Measurements from ENCODE around the gene LHX3. TPM values are rescaled to one million over a fixed set of nuclear protein-coding genes. Genes with fewer than 3 reads are reported as not detected.
A peak's percentile ranks its signal among the peaks of the same experiment; 100 is the strongest.

Gene LHX3
- total RNA-seq, 1 donor from 2014 or later, result not detected

DNA sequence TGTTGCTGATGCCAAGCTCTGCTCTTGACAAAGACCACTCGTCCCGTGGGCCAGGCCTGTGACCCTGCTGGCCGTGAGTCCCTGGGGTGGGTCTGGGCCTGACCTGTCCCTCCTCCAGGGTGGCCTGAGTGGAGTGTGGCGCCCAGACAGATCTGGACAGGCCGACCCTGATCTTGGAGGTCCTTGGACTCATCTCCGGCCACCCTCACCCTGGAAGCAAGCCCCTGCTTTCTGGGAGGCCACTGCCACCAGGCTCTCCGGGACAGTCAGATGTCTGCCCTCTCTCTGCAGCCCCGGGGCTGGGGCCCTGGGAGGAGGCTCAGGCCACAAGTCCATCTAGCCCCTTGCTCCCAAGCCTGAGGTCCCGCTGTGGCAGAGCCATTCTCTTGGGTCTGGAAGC lies 55.1 kb downstream of the LHX3 start:
- no peak overlapping the region for H3K4me3 ChIP-seq
- Mint-ChIP-seq H3K27ac (no peak overlapping the region), H3K4me3 (no peak overlapping the region), H3K4me1 (peaks cover 14% of the 10 kb centered on the region), H3K27me3 (ENCODE audit: insufficient read depth, low read depth) (peaks cover 15% of the 10 kb centered on the region), H3K36me3 (no peaks in the 10 kb centered on the region), H3K9me3 (no peaks in the 10 kb centered on the region)
- H3K4me1 ChIP-seq, result peaks cover 19% of the 10 kb centered on the region
- H3K9ac ChIP-seq, result no peak overlapping the region
- no peaks in the 10 kb centered on the region for H4K20me1 ChIP-seq (ENCODE audit: low read depth)
- H3K27ac ChIP-seq, result no peak overlapping the region
- H3K79me2 ChIP-seq (ENCODE audit: low read depth), result no peaks in the 10 kb centered on the region
- H2AFZ ChIP-seq (replicated peaks), result no peak overlapping the region
- peaks cover 29% of the 10 kb centered on the region for H3F3A ChIP-seq (ENCODE audit: low read depth)
- no peaks in the 10 kb centered on the region for H3K36me3 ChIP-seq
- no peak overlapping the region for H3K4me2 ChIP-seq
- peaks cover 17% of the 10 kb centered on the region for H3K27me3 ChIP-seq
- H3K9me3 ChIP-seq (ENCODE audit: low read depth), result no peaks in the 10 kb centered on the region
- TF ChIP-seq EZH2 (IDR thresholded peaks at IDR 0.05) (no peak), EZH2phosphoT487 (IDR thresholded peaks at IDR 0.05) (no peak)
- no peak for DNase-seq (ENCODE audit: low spot score)

DNA sequence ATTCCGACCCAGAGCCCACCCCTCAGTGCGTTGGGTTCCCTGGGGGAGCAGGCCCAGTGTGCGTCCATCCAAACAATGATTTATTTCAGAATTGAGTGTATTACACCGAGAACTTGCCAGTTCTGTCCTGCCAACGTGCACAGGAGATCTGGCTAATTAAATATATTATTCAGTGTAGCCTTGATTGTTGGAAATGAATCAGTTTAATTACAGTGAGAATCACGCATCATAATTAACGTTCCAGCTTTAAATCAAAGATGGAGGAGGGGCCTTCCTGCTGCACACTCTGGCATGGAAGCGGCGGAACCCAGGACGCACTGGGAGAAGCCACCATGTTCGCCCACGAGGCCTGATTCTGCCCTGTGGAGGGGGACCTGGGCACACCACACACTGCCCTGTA lies 55.6 kb downstream of the LHX3 start:
- H3K27me3 Mint-ChIP-seq (ENCODE audit: insufficient read depth, low read depth), result peaks cover 14% of the 10 kb centered on the region
- H3K27ac ChIP-seq, result no peak overlapping the region
- no peak overlapping the region for H2AFZ ChIP-seq (replicated peaks)
- H3K79me2 ChIP-seq (ENCODE audit: low read depth), result no peaks in the 10 kb centered on the region
- peaks cover 14% of the 10 kb centered on the region for H3K4me1 Mint-ChIP-seq
- no peak overlapping the region for H3K27ac Mint-ChIP-seq
- no peak for DNase-seq (ENCODE audit: low spot score)
- no peaks in the 10 kb centered on the region for H3K9me3 Mint-ChIP-seq
- no peak overlapping the region for H3K4me3 ChIP-seq
- no peak overlapping the region for H3K4me3 Mint-ChIP-seq
- H3K27me3 ChIP-seq, result peaks cover 17% of the 10 kb centered on the region
- H3K4me2 ChIP-seq, result no peak overlapping the region
- peaks cover 19% of the 10 kb centered on the region for H3K4me1 ChIP-seq
- H3K36me3 Mint-ChIP-seq, result no peaks in the 10 kb centered on the region
- H4K20me1 ChIP-seq (ENCODE audit: low read depth), result no peaks in the 10 kb centered on the region
- H3K36me3 ChIP-seq, result no peaks in the 10 kb centered on the region
- TF ChIP-seq, protein P1, sequence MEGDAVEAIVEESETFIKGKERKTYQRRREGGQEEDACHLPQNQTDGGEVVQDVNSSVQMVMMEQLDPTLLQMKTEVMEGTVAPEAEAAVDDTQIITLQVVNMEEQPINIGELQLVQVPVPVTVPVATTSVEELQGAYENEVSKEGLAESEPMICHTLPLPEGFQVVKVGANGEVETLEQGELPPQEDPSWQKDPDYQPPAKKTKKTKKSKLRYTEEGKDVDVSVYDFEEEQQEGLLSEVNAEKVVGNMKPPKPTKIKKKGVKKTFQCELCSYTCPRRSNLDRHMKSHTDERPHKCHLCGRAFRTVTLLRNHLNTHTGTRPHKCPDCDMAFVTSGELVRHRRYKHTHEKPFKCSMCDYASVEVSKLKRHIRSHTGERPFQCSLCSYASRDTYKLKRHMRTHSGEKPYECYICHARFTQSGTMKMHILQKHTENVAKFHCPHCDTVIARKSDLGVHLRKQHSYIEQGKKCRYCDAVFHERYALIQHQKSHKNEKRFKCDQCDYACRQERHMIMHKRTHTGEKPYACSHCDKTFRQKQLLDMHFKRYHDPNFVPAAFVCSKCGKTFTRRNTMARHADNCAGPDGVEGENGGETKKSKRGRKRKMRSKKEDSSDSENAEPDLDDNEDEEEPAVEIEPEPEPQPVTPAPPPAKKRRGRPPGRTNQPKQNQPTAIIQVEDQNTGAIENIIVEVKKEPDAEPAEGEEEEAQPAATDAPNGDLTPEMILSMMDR (IDR thresholded peaks at IDR 0.05), result no peak
- TF ChIP-seq EZH2phosphoT487 (IDR thresholded peaks at IDR 0.05) (no peak), EZH2 (IDR thresholded peaks at IDR 0.05) (no peak)
- H3K9me3 ChIP-seq (ENCODE audit: low read depth), result no peaks in the 10 kb centered on the region
- H3K9ac ChIP-seq, result no peak overlapping the region
- peaks cover 29% of the 10 kb centered on the region for H3F3A ChIP-seq (ENCODE audit: low read depth)

DNA sequence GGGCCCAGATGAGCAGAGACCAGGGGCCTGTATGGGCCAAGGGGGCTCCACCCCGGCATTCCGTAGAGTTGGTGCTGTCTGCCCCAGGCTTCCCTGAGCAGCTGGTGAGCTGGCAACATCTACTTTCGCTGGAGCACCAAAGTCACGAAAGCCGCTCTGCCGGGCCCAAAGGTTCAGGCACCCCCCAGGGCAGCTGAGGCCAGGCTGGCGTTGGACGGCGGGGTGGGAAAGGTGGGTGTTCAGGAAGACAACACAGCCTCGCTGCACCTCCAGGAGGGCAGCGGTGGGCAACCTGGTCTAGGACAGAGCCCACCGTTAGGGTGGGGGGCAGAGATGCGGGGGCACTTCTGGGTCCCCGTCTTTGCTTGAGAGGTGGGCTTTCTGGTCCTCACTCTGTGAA lies 56.2 kb downstream of the LHX3 start:
- no peak for DNase-seq (ENCODE audit: low spot score)

More for the DNA sequence above, 56.2 kb downstream of the LHX3 start:
- Mint-ChIP-seq H3K27me3 (ENCODE audit: insufficient read depth, low read depth) (peaks cover 14% of the 10 kb centered on the region), H3K9me3 (no peaks in the 10 kb centered on the region), H3K36me3 (no peaks in the 10 kb centered on the region), H3K27ac (no peak overlapping the region), H3K4me1 (peaks cover 14% of the 10 kb centered on the region), H3K4me3 (no peak overlapping the region)
- no peaks in the 10 kb centered on the region for H3K79me2 ChIP-seq (ENCODE audit: low read depth)
- H3F3A ChIP-seq (ENCODE audit: low read depth), result peaks cover 29% of the 10 kb centered on the region
- peaks cover 17% of the 10 kb centered on the region for H3K27me3 ChIP-seq
- peaks cover 19% of the 10 kb centered on the region for H3K4me1 ChIP-seq
- H3K36me3 ChIP-seq, result no peaks in the 10 kb centered on the region
- H3K4me2 ChIP-seq, result peak overlapping the region; percentile 25
- H4K20me1 ChIP-seq (ENCODE audit: low read depth), result no peaks in the 10 kb centered on the region
- TF ChIP-seq EZH2phosphoT487 (IDR thresholded peaks at IDR 0.05), result no peak
- TF ChIP-seq EZH2 (IDR thresholded peaks at IDR 0.05), result no peak
- TF ChIP-seq, protein P1 (IDR thresholded peaks at IDR 0.05), result no peak
- H3K4me3 ChIP-seq, result no peak overlapping the region
- H3K9ac ChIP-seq, result no peak overlapping the region
- H3K27ac ChIP-seq, result no peak overlapping the region
- H3K9me3 ChIP-seq (ENCODE audit: low read depth), result no peaks in the 10 kb centered on the region
- no peak overlapping the region for H2AFZ ChIP-seq (replicated peaks)
